Astrocyte of the cerebellum (primary cell): Measurements from ENCODE around the gene SNRNP70.
"Not testable (repeated sequence)": the region's sequence is repeated elsewhere in the genome, so short reads cannot be mapped to it uniquely, and the experiment has no call there.

ENCODE experiments used
- DNase-seq: peaks from one replicate; pipeline ENCODE4 v3.0.0-alpha.2; 2011; ENCODE audit warnings: low read depth
- H3K4me3 ChIP-seq: 2 replicates; pipeline ENCODE4 v1.5.1; 2011; ENCODE audit warnings: mild to moderate bottlenecking, low read depth, low read length, moderate library complexity
- CTCF ChIP-seq: IDR thresholded peaks from 2 replicates; pipeline ENCODE4 v1.5.1; 2012; ENCODE audit warnings: low read length, low read depth, moderate library complexity, mild to moderate bottlenecking; ENCODE audit errors: missing control alignments
- in situ Hi-C: cut with HindIII; loops from 2 replicates; pipeline ENCODE4 v1.10.0; 2017; ENCODE audit warnings: low sequenced_read_pairs

SNRNP70 gene

GRCh38 chr19:49070416-49070815 lies 14.8 kb upstream of the SNRNP70 start:
- no peak for TF ChIP-seq CTCF
- DNase-seq = no peak
- in situ Hi-C loops = no loop called here
- no peak overlapping the region for H3K4me3 ChIP-seq

- no peak overlapping the region for H3K4me3 ChIP-seq
- DNase-seq = no peak
- in situ Hi-C loops = no loop called here
- TF ChIP-seq CTCF = no peak
These were observed 13.2 kb upstream of the SNRNP70 start for GRCh38 chr19:49071860-49072547.

- DNase-seq = no peak
- H3K4me3 ChIP-seq = no peak overlapping the region
- TF ChIP-seq CTCF = peak; percentile 18
- in situ Hi-C loops = no loop called here
These were observed 11.5 kb upstream of the SNRNP70 start for GRCh38 chr19:49073514-49074378.

- H3K4me3 ChIP-seq, DNase-seq, in situ Hi-C loops: not testable (repeated sequence)
- peak; percentile 66 for TF ChIP-seq CTCF
These were observed 10.4 kb upstream of the SNRNP70 start for GRCh38 chr19:49074869-49075268.

- no peak for TF ChIP-seq CTCF
- H3K4me3 ChIP-seq = no peak overlapping the region
- in situ Hi-C loops = no loop called here
- DNase-seq = no peak
These were observed 4.9 kb upstream of the SNRNP70 start for GRCh38 chr19:49080392-49080791.

GRCh38 chr19:49081273-49081672 lies 4.0 kb upstream of the SNRNP70 start:
- TF ChIP-seq CTCF = no peak
- in situ Hi-C loops = no loop called here
- no peak overlapping the region for H3K4me3 ChIP-seq
- DNase-seq = no peak
